GM23338 (cell line): ENCODE data around the gene ATL3. TPM values are rescaled to one million over a fixed set of nuclear protein-coding genes. Genes with fewer than 3 reads are reported as not detected.

Source experiments
- ATAC-seq: fragments of 200-7000 bp; cut with Tn5 transposase; 3 replicates; pipeline ENCODE4 v1.9.1; 2020
- DNase-seq: peaks from one replicate; pipeline ENCODE4 v3.0.0-alpha.2; 2015; ENCODE audit warnings: low spot score
- H2AFZ ChIP-seq: fragments of 200-600 bp; sonication (generic); 2 replicates; pipeline ENCODE4 v1.8.0; 2016; ENCODE audit warnings: antibody characterized with exemption, mild to moderate bottlenecking, moderate library complexity
- H3F3A ChIP-seq: fragments of 200-600 bp; sonication (generic); replicated peaks from 2 replicates; pipeline ENCODE4 v1.8.0; 2017; ENCODE audit warnings: antibody characterized with exemption, mixed run types, low read depth
- H3K27ac ChIP-seq: fragments of 200-600 bp; sonication (generic); 2 replicates; pipeline ENCODE4 v1.6.1; 2016; ENCODE audit warnings: low read depth
- H3K27me3 ChIP-seq: fragments of 200-600 bp; sonication (generic); 2 replicates; pipeline ENCODE4 v1.8.0; 2016; ENCODE audit warnings: mild to moderate bottlenecking, mixed run types, moderate library complexity; ENCODE audit not compliant: insufficient read depth
- H3K36me3 ChIP-seq: fragments of 200-600 bp; sonication (generic); 2 replicates; pipeline ENCODE4 v1.8.0; 2016; ENCODE audit warnings: mild to moderate bottlenecking; ENCODE audit not compliant: insufficient read depth
- H3K4me1 ChIP-seq: fragments of 200-600 bp; sonication (generic); 2 replicates; pipeline ENCODE4 v1.8.0; 2016; ENCODE audit warnings: mild to moderate bottlenecking, moderate library complexity; ENCODE audit not compliant: insufficient read depth
- H3K4me2 ChIP-seq: fragments of 200-600 bp; sonication (generic); 2 replicates; pipeline ENCODE4 v1.7.1; 2017; ENCODE audit warnings: mixed run types
- H3K4me3 ChIP-seq: fragments of 200-600 bp; sonication (generic); 2 replicates; pipeline ENCODE4 v1.6.1; 2016; ENCODE audit warnings: mixed run types
- H3K79me2 ChIP-seq: fragments of 200-600 bp; sonication (generic); replicated peaks from 2 replicates; pipeline ENCODE4 v1.8.0; 2017; ENCODE audit warnings: mild to moderate bottlenecking; ENCODE audit not compliant: insufficient read depth
- H3K9me2 ChIP-seq: fragments of 200-600 bp; sonication (generic); 2 replicates; pipeline ENCODE4 v1.8.0; 2017; ENCODE audit not compliant: insufficient read depth
- H4K20me1 ChIP-seq: fragments of 200-600 bp; sonication (generic); replicated peaks from 2 replicates; pipeline ENCODE4 v1.8.0; 2017; ENCODE audit warnings: mild to moderate bottlenecking; ENCODE audit not compliant: insufficient read depth
- H3K27ac Mint-ChIP-seq: 2 replicates; pipeline ENCODE4 v1.8.0; 2020; ENCODE audit warnings: inconsistent platforms, mild to moderate bottlenecking, moderate library complexity, mixed read lengths
- H3K27me3 Mint-ChIP-seq: 3 replicates; pipeline ENCODE4 v1.8.0; 2022; ENCODE audit warnings: low read depth, mild to moderate bottlenecking, moderate library complexity, mixed read lengths, inconsistent platforms; ENCODE audit not compliant: insufficient read depth, poor library complexity
- H3K36me3 Mint-ChIP-seq: 3 replicates; pipeline ENCODE4 v1.8.0; 2021; ENCODE audit warnings: low read depth, mild to moderate bottlenecking, inconsistent platforms, moderate library complexity, mixed read lengths
- H3K4me1 Mint-ChIP-seq: 3 replicates; pipeline ENCODE4 v1.8.0; 2020; ENCODE audit warnings: mild to moderate bottlenecking, inconsistent platforms, mixed read lengths
- H3K4me3 Mint-ChIP-seq: 3 replicates; pipeline ENCODE4 v1.8.0; 2021; ENCODE audit warnings: moderate library complexity, mild to moderate bottlenecking, inconsistent platforms, mixed read lengths
- H3K9me3 Mint-ChIP-seq: 3 replicates; pipeline ENCODE4 v1.8.0; 2020; ENCODE audit warnings: moderate library complexity, mild to moderate bottlenecking, inconsistent platforms, mixed read lengths
- CREB1 ChIP-seq: fragments of 250-450 bp; sonication (Bioruptor Pico); IDR thresholded peaks from 2 replicates; pipeline ENCODE4 v1.5.0; 2020; ENCODE audit warnings: low read depth, mild to moderate bottlenecking, moderate library complexity
- EZH2 ChIP-seq: fragments of 200-600 bp; sonication (generic); IDR thresholded peaks from one replicate; pipeline ENCODE4 v1.8.0; 2017; ENCODE audit warnings: antibody characterized with exemption, mild to moderate bottlenecking, low read depth; ENCODE audit not compliant: unreplicated experiment
- EZH2phosphoT487 ChIP-seq: fragments of 200-600 bp; sonication (generic); IDR thresholded peaks from one replicate; pipeline ENCODE4 v1.8.1; 2018; ENCODE audit warnings: antibody characterized with exemption; ENCODE audit not compliant: unreplicated experiment
- JUNB ChIP-seq: IDR thresholded peaks from one replicate; pipeline ENCODE4 v1.6.1; 2016; ENCODE audit warnings: antibody characterized with exemption; ENCODE audit not compliant: unreplicated experiment
- NANOG ChIP-seq: IDR thresholded peaks from 2 replicates; pipeline ENCODE4 v1.6.1; 2016; ENCODE audit warnings: antibody characterized with exemption, borderline replicate concordance
- POLR2AphosphoS5 ChIP-seq: IDR thresholded peaks from 2 replicates; pipeline ENCODE4 v1.6.1; 2016; ENCODE audit warnings: antibody characterized with exemption, low read depth
- STAT1 ChIP-seq: IDR thresholded peaks from one replicate; pipeline ENCODE4 v1.6.1; 2016; ENCODE audit warnings: antibody characterized with exemption; ENCODE audit not compliant: unreplicated experiment
- ZNF114 ChIP-seq: fragments of 250-450 bp; sonication (Bioruptor Pico); IDR thresholded peaks from 2 replicates; pipeline ENCODE4 v1.5.0; 2020; ENCODE audit warnings: mild to moderate bottlenecking, moderate library complexity
- ZNF331 ChIP-seq: fragments of 250-450 bp; sonication (Bioruptor Pico); IDR thresholded peaks from 2 replicates; pipeline ENCODE4 v1.5.0; 2020; ENCODE audit warnings: low read depth, mild to moderate bottlenecking, moderate library complexity
- polyA plus RNA-seq: library from polyadenylated mRNA; unstranded; fragments of >200 nt; fragmentation: Nextera tagmentation; extraction: Ambion mirVana; gene quantifications from 2 replicates; pipeline ENCODE4 v1.2.1, GENCODE V29; 2016
- total RNA-seq: library from RNA; depleted of rRNA; stranded (reverse); fragments of >200 nt; shearing (Covaris generic); gene quantifications from 2 replicates; pipeline ENCODE4 v1.2.3, GENCODE V29; 2014
- TF ChIP-seq, protein P1 (sequence below): IDR thresholded peaks from 2 replicates; pipeline ENCODE4 v1.6.1; 2016; ENCODE audit warnings: antibody characterized with exemption
- TF ChIP-seq, protein P2 (sequence below), 2 experiments: fragments of 200-600 bp in 1 of 2; sonication (generic) in 1 of 2; conservative IDR thresholded peaks; 2 replicates each; pipeline versions ENCODE4 v1.5.1 to v1.6.1; 2016 to 2017; ENCODE audit warnings: antibody characterized with exemption in 2 of 2, low read depth in 2 of 2, mild to moderate bottlenecking in 2 of 2, moderate library complexity in 1 of 2
- TF ChIP-seq, protein P3 (sequence below): fragments of 250-450 bp; sonication (Bioruptor Pico); IDR thresholded peaks from 2 replicates; pipeline ENCODE4 v1.5.0; 2020; ENCODE audit warnings: mild to moderate bottlenecking, moderate library complexity
- TF ChIP-seq, protein P4 (sequence below): IDR thresholded peaks from one replicate; pipeline ENCODE4 v1.6.1; 2018; ENCODE audit warnings: antibody characterized with exemption; ENCODE audit not compliant: unreplicated experiment

The ATL3 gene
- total and polyA plus RNA-seq, 2 experiments from 2014 or later: 6.8 to 20.4 TPM

DNA sequence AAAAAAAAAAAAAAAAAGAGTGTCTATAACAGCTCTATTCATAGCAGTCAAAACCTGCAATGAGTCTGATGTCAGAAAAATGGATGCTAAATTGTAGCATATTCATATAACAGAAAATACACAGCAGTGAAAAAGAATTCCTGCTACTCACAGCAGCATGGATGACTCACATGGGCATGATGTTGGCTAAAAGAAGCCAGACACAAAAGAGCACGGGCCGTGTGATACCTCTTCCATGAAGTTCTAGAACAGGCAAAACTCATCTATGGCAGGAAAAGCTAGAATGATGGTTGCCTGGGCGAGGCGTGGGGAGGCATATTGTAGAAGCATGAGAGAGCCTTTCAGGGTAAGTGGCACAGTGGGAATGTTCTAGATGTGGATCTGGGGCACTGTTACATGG, 75.9 kb downstream of the ATL3 start:
- ATAC-seq (no peak), DNase-seq (no peak)
- Histone ChIP-seq H3K27me3 (no peaks in the 10 kb centered on the region), H3K9me2 (no peaks in the 10 kb centered on the region), H3F3A (0 out of 2 replicates have a peak, but pooled peaks cover under 1% of the 10 kb centered on the region), H4K20me1 (no peaks in the 10 kb centered on the region; the same call in 1 of the 2 replicates), H3K4me1 (no peaks in the 10 kb centered on the region), H3K4me3 (no peak overlapping the region), H3K79me2 (peaks cover 32% of the 10 kb centered on the region), H3K4me2 (no peak overlapping the region), H3K27ac (no peak overlapping the region), H2AFZ (no peak overlapping the region), H3K36me3 (peaks cover 11% of the 10 kb centered on the region; the same call in 1 of the 2 replicates)
- no peak overlapping the region for H3K4me3 Mint-ChIP-seq
- H3K27me3 Mint-ChIP-seq: peaks cover 6% of the 10 kb centered on the region
- peaks cover 18% of the 10 kb centered on the region for H3K9me3 Mint-ChIP-seq
- peaks cover 61% of the 10 kb centered on the region for H3K36me3 Mint-ChIP-seq
- H3K27ac Mint-ChIP-seq: no peak overlapping the region
- TF ChIP-seq CREB1: no peak
- no peak for TF ChIP-seq EZH2
- TF ChIP-seq STAT1: no peak
- TF ChIP-seq ZNF331 (CRISPR knock-in tag): no peak
- no peak for TF ChIP-seq ZNF114 (CRISPR knock-in tag)
- TF ChIP-seq NANOG: no peak
- TF ChIP-seq, protein P1, sequence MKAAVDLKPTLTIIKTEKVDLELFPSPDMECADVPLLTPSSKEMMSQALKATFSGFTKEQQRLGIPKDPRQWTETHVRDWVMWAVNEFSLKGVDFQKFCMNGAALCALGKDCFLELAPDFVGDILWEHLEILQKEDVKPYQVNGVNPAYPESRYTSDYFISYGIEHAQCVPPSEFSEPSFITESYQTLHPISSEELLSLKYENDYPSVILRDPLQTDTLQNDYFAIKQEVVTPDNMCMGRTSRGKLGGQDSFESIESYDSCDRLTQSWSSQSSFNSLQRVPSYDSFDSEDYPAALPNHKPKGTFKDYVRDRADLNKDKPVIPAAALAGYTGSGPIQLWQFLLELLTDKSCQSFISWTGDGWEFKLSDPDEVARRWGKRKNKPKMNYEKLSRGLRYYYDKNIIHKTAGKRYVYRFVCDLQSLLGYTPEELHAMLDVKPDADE: no peak
- no peak for TF ChIP-seq JUNB
- TF ChIP-seq, protein P2, sequence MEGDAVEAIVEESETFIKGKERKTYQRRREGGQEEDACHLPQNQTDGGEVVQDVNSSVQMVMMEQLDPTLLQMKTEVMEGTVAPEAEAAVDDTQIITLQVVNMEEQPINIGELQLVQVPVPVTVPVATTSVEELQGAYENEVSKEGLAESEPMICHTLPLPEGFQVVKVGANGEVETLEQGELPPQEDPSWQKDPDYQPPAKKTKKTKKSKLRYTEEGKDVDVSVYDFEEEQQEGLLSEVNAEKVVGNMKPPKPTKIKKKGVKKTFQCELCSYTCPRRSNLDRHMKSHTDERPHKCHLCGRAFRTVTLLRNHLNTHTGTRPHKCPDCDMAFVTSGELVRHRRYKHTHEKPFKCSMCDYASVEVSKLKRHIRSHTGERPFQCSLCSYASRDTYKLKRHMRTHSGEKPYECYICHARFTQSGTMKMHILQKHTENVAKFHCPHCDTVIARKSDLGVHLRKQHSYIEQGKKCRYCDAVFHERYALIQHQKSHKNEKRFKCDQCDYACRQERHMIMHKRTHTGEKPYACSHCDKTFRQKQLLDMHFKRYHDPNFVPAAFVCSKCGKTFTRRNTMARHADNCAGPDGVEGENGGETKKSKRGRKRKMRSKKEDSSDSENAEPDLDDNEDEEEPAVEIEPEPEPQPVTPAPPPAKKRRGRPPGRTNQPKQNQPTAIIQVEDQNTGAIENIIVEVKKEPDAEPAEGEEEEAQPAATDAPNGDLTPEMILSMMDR (conservative IDR thresholded peaks at IDR 0.05; ENCODE audit: low read depth in 2 of 2): no peak
- TF ChIP-seq POLR2AphosphoS5: no peak
- TF ChIP-seq, protein P3, sequence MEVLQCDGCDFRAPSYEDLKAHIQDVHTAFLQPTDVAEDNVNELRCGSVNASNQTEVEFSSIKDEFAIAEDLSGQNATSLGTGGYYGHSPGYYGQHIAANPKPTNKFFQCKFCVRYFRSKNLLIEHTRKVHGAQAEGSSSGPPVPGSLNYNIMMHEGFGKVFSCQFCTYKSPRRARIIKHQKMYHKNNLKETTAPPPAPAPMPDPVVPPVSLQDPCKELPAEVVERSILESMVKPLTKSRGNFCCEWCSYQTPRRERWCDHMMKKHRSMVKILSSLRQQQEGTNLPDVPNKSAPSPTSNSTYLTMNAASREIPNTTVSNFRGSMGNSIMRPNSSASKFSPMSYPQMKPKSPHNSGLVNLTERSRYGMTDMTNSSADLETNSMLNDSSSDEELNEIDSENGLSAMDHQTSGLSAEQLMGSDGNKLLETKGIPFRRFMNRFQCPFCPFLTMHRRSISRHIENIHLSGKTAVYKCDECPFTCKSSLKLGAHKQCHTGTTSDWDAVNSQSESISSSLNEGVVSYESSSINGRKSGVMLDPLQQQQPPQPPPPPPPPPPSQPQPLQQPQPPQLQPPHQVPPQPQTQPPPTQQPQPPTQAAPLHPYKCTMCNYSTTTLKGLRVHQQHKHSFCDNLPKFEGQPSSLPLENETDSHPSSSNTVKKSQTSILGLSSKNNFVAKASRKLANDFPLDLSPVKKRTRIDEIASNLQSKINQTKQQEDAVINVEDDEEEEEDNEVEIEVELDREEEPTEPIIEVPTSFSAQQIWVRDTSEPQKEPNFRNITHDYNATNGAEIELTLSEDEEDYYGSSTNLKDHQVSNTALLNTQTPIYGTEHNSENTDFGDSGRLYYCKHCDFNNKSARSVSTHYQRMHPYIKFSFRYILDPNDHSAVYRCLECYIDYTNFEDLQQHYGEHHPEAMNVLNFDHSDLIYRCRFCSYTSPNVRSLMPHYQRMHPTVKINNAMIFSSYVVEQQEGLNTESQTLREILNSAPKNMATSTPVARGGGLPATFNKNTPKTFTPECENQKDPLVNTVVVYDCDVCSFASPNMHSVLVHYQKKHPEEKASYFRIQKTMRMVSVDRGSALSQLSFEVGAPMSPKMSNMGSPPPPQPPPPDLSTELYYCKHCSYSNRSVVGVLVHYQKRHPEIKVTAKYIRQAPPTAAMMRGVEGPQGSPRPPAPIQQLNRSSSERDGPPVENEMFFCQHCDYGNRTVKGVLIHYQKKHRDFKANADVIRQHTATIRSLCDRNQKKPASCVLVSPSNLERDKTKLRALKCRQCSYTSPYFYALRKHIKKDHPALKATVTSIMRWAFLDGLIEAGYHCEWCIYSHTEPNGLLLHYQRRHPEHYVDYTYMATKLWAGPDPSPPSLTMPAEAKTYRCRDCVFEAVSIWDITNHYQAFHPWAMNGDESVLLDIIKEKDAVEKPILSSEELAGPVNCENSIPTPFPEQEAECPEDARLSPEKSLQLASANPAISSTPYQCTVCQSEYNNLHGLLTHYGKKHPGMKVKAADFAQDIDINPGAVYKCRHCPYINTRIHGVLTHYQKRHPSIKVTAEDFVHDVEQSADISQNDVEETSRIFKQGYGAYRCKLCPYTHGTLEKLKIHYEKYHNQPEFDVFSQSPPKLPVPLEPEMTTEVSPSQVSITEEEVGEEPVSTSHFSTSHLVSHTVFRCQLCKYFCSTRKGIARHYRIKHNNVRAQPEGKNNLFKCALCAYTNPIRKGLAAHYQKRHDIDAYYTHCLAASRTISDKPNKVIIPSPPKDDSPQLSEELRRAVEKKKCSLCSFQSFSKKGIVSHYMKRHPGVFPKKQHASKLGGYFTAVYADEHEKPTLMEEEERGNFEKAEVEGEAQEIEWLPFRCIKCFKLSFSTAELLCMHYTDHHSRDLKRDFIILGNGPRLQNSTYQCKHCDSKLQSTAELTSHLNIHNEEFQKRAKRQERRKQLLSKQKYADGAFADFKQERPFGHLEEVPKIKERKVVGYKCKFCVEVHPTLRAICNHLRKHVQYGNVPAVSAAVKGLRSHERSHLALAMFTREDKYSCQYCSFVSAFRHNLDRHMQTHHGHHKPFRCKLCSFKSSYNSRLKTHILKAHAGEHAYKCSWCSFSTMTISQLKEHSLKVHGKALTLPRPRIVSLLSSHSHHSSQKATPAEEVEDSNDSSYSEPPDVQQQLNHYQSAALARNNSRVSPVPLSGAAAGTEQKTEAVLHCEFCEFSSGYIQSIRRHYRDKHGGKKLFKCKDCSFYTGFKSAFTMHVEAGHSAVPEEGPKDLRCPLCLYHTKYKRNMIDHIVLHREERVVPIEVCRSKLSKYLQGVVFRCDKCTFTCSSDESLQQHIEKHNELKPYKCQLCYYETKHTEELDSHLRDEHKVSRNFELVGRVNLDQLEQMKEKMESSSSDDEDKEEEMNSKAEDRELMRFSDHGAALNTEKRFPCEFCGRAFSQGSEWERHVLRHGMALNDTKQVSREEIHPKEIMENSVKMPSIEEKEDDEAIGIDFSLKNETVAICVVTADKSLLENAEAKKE: no peak
- no peak for TF ChIP-seq EZH2phosphoT487
- TF ChIP-seq, protein P4, sequence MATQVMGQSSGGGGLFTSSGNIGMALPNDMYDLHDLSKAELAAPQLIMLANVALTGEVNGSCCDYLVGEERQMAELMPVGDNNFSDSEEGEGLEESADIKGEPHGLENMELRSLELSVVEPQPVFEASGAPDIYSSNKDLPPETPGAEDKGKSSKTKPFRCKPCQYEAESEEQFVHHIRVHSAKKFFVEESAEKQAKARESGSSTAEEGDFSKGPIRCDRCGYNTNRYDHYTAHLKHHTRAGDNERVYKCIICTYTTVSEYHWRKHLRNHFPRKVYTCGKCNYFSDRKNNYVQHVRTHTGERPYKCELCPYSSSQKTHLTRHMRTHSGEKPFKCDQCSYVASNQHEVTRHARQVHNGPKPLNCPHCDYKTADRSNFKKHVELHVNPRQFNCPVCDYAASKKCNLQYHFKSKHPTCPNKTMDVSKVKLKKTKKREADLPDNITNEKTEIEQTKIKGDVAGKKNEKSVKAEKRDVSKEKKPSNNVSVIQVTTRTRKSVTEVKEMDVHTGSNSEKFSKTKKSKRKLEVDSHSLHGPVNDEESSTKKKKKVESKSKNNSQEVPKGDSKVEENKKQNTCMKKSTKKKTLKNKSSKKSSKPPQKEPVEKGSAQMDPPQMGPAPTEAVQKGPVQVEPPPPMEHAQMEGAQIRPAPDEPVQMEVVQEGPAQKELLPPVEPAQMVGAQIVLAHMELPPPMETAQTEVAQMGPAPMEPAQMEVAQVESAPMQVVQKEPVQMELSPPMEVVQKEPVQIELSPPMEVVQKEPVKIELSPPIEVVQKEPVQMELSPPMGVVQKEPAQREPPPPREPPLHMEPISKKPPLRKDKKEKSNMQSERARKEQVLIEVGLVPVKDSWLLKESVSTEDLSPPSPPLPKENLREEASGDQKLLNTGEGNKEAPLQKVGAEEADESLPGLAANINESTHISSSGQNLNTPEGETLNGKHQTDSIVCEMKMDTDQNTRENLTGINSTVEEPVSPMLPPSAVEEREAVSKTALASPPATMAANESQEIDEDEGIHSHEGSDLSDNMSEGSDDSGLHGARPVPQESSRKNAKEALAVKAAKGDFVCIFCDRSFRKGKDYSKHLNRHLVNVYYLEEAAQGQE: no peak
- no peaks in the 10 kb centered on the region for H3K4me1 Mint-ChIP-seq
